HG02840 (cell line): ENCODE data around the gene LTBP1.

Source experiments
- ATAC-seq: cut with Tn5 transposase; IDR thresholded peaks from one replicate; pipeline ENCODE4 v1.9.1; 2021; ENCODE audit warnings: mild to moderate bottlenecking, moderate library complexity, moderate number of reproducible peaks; ENCODE audit not compliant: unreplicated experiment, low FRiP score

LTBP1 gene

GRCh38 chr2:33001823-33002222, 55.1 kb downstream of the LTBP1 start:
- no peak for ATAC-seq

GRCh38 chr2:33002863-33003262, 56.1 kb downstream of the LTBP1 start:
- ATAC-seq: no peak

GRCh38 chr2:33005057-33005456, 58.3 kb downstream of the LTBP1 start:
- no peak for ATAC-seq

- no peak for ATAC-seq
Measured at GRCh38 chr2:33008716-33009115, 62.0 kb downstream of the LTBP1 start.

GRCh38 chr2:33009249-33009648, 62.5 kb downstream of the LTBP1 start:
- no peak for ATAC-seq

GRCh38 chr2:33011373-33011772, 64.6 kb downstream of the LTBP1 start:
- ATAC-seq: no peak

- no peak for ATAC-seq
Measured at GRCh38 chr2:33011941-33012340, 65.2 kb downstream of the LTBP1 start.

GRCh38 chr2:33013684-33014110, 66.9 kb downstream of the LTBP1 start:
- ATAC-seq: no peak

- ATAC-seq: no peak
Measured at GRCh38 chr2:33014268-33014667, 67.5 kb downstream of the LTBP1 start.

GRCh38 chr2:33015421-33016142, 68.8 kb downstream of the LTBP1 start:
- ATAC-seq: no peak

- no peak for ATAC-seq
Measured at GRCh38 chr2:33018271-33018670, 71.5 kb downstream of the LTBP1 start.

- no peak for ATAC-seq
Measured at GRCh38 chr2:33019796-33020195, 73.0 kb downstream of the LTBP1 start.

- no peak for ATAC-seq
Measured at GRCh38 chr2:33020883-33021282, 74.1 kb downstream of the LTBP1 start.

GRCh38 chr2:33021542-33022227, 74.9 kb downstream of the LTBP1 start:
- no peak for ATAC-seq

GRCh38 chr2:33022395-33022985, 75.7 kb downstream of the LTBP1 start:
- ATAC-seq: no peak

- no peak for ATAC-seq
Measured at GRCh38 chr2:33022989-33023727, 76.4 kb downstream of the LTBP1 start.

- ATAC-seq: no peak
Measured at GRCh38 chr2:33023728-33024500, 77.2 kb downstream of the LTBP1 start.

GRCh38 chr2:33024758-33025157, 78.0 kb downstream of the LTBP1 start:
- ATAC-seq: no peak

GRCh38 chr2:33029459-33029858, 82.7 kb downstream of the LTBP1 start:
- ATAC-seq: no peak

GRCh38 chr2:33029926-33030325, 83.2 kb downstream of the LTBP1 start:
- no peak for ATAC-seq
